ENCODE results near the gene TBC1D23.

Gene TBC1D23

GRCh38 chr3:100252001-100252400 lies 8.8 kb upstream of the TBC1D23 start:
- Histone ChIP-seq H3K4me1 (ENCODE audit: control insufficient read depth, low read length) (peaks cover 7% of the 10 kb centered on the region; the same call in 1 of the 2 replicates), H3K27ac (ENCODE audit: low read depth, low read length) (no peak overlapping the region), H3K79me2 (ENCODE audit: control insufficient read depth, low read length) (no peaks in the 10 kb centered on the region), H3K27me3 (ENCODE audit: control insufficient read depth, low read length) (no peaks in the 10 kb centered on the region), H3K9me3 (ENCODE audit: control insufficient read depth, insufficient read depth, low read length) (no peaks in the 10 kb centered on the region), H3K36me3 (ENCODE audit: control insufficient read depth, low read length) (no peaks in the 10 kb centered on the region), H3F3A (ENCODE audit: control insufficient read depth, insufficient read depth) (no peaks in the 10 kb centered on the region), H4K20me1 (ENCODE audit: control insufficient read depth, insufficient read depth, low read depth, low read length) (no peaks in the 10 kb centered on the region), H3K9me2 (replicated peaks; ENCODE audit: control insufficient read depth, low read length) (no peaks in the 10 kb centered on the region), H3K4me3 (ENCODE audit: low read length) (no peak overlapping the region), H3K4me2 (ENCODE audit: low read length) (no peak overlapping the region)
- TF ChIP-seq, protein P1, sequence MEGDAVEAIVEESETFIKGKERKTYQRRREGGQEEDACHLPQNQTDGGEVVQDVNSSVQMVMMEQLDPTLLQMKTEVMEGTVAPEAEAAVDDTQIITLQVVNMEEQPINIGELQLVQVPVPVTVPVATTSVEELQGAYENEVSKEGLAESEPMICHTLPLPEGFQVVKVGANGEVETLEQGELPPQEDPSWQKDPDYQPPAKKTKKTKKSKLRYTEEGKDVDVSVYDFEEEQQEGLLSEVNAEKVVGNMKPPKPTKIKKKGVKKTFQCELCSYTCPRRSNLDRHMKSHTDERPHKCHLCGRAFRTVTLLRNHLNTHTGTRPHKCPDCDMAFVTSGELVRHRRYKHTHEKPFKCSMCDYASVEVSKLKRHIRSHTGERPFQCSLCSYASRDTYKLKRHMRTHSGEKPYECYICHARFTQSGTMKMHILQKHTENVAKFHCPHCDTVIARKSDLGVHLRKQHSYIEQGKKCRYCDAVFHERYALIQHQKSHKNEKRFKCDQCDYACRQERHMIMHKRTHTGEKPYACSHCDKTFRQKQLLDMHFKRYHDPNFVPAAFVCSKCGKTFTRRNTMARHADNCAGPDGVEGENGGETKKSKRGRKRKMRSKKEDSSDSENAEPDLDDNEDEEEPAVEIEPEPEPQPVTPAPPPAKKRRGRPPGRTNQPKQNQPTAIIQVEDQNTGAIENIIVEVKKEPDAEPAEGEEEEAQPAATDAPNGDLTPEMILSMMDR (IDR thresholded peaks at IDR 0.05; ENCODE audit: low read depth, low read length, poor library complexity, severe bottlenecking) = no peak
- no peak for TF ChIP-seq EZH2phosphoT487 (IDR thresholded peaks at IDR 0.05; ENCODE audit: borderline replicate concordance, low read length)

DNA sequence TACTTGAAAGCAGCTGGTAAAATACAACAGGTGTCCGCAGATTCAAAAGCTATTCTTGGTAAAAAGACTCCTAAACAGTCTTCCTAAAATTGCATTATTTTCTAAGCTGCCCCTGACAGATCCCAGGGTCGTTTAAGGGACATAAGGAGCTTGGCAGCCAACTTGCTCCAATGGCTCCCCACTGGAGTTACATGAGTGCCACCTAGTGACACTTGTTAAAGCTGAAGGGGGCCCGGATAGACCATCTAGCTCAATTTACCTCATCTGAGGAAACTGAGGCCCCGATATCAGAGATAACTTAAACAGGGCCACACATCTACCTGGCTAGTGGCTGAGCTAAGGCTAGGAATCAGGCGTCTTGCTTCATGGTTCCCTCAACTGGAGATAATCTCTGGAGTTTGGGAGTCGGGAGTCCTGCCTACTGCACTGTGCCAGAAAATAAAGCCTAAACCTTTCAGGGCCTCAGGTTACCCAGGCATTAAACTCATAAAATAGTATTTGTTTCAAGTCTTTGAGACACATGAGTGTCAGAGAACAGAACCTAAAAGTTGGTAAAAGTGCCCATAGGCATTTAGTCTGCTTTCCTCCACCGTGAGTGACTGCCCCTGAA lies 6.5 kb upstream of the TBC1D23 start:
- H3F3A ChIP-seq (ENCODE audit: control insufficient read depth, insufficient read depth) = no peaks in the 10 kb centered on the region
- H3K79me2 ChIP-seq (ENCODE audit: control insufficient read depth, low read length) = no peaks in the 10 kb centered on the region
- H3K27me3 ChIP-seq (ENCODE audit: control insufficient read depth, low read length) = no peaks in the 10 kb centered on the region
- no peaks in the 10 kb centered on the region for H3K9me2 ChIP-seq (replicated peaks; ENCODE audit: control insufficient read depth, low read length)
- no peaks in the 10 kb centered on the region for H3K9me3 ChIP-seq (ENCODE audit: control insufficient read depth, insufficient read depth, low read length)
- H3K4me3 ChIP-seq (ENCODE audit: low read length) = no peak overlapping the region
- H3K27ac ChIP-seq (ENCODE audit: low read depth, low read length) = no peak overlapping the region
- H4K20me1 ChIP-seq (ENCODE audit: control insufficient read depth, insufficient read depth, low read depth, low read length) = no peaks in the 10 kb centered on the region
- no peak overlapping the region for H3K4me2 ChIP-seq (ENCODE audit: low read length)
- no peaks in the 10 kb centered on the region; the same call in 1 of the 2 replicates for H3K4me1 ChIP-seq (ENCODE audit: control insufficient read depth, low read length)
- TF ChIP-seq, protein P1 (IDR thresholded peaks at IDR 0.05; ENCODE audit: low read depth, low read length, poor library complexity, severe bottlenecking) = peak; percentile 83
- no peak for TF ChIP-seq EZH2phosphoT487 (IDR thresholded peaks at IDR 0.05; ENCODE audit: borderline replicate concordance, low read length)
- no peaks in the 10 kb centered on the region for H3K36me3 ChIP-seq (ENCODE audit: control insufficient read depth, low read length)

DNA sequence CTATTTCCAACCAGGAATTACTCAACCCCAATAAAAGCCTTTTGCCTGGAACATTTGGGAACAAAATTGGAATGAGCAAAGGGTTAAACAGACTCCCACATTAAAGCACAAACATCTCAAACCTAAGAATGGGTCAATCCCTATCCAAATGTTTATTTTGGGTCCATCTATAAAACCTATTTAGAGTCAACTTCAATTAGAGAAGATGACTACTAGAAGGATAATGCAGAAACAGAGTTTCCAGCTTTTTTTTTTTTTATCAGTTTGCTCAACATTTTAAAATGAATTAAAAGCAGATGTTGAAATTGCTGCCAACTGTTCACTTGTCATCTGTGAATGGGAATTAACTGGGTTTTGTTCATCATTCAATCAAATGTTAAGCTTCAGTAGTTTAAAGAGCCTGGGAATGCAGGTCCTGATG lies 4.1 kb upstream of the TBC1D23 start:
- Histone ChIP-seq H3K79me2 (ENCODE audit: control insufficient read depth, low read length) (peaks cover 9% of the 10 kb centered on the region), H3K4me1 (ENCODE audit: control insufficient read depth, low read length) (peaks cover 12% of the 10 kb centered on the region), H3K9me2 (replicated peaks; ENCODE audit: control insufficient read depth, low read length) (no peaks in the 10 kb centered on the region), H3K4me3 (ENCODE audit: low read length) (no peak overlapping the region), H3K36me3 (ENCODE audit: control insufficient read depth, low read length) (no peaks in the 10 kb centered on the region), H3K27ac (ENCODE audit: low read depth, low read length) (no peak overlapping the region), H3K27me3 (ENCODE audit: control insufficient read depth, low read length) (no peaks in the 10 kb centered on the region), H4K20me1 (ENCODE audit: control insufficient read depth, insufficient read depth, low read depth, low read length) (no peaks in the 10 kb centered on the region), H3F3A (ENCODE audit: control insufficient read depth, insufficient read depth) (no peaks in the 10 kb centered on the region), H3K4me2 (ENCODE audit: low read length) (no peak overlapping the region), H3K9me3 (ENCODE audit: control insufficient read depth, insufficient read depth, low read length) (no peaks in the 10 kb centered on the region)
- TF ChIP-seq EZH2phosphoT487 (IDR thresholded peaks at IDR 0.05; ENCODE audit: borderline replicate concordance, low read length) = no peak
- TF ChIP-seq, protein P1 (IDR thresholded peaks at IDR 0.05; ENCODE audit: low read depth, low read length, poor library complexity, severe bottlenecking) = no peak

All from DOHH2 (cell line).